Mucosa of rectum (tissue), 2 donors: ENCODE results near the gene TAMALIN.

Experiments used
- H3K27ac ChIP-seq, 2 donors: one replicate each; pipeline ENCODE4 v1.7.0; 2013; ENCODE audit warnings: inconsistent platforms in 2 of 2, low read depth in 2 of 2, low read length in 2 of 2
- H3K27me3 ChIP-seq, 2 donors: one replicate each; pipeline ENCODE4 v1.7.0; 2013; ENCODE audit warnings: low read length in 2 of 2; ENCODE audit not compliant: control insufficient read depth in 2 of 2, insufficient read depth in 2 of 2
- H3K36me3 ChIP-seq, 2 donors: one replicate each; pipeline ENCODE4 v1.7.0; 2013; ENCODE audit warnings: low read length in 2 of 2; ENCODE audit not compliant: control insufficient read depth in 2 of 2, insufficient read depth in 2 of 2
- H3K4me1 ChIP-seq, 2 donors: one replicate each; pipeline ENCODE4 v1.7.0; 2013; ENCODE audit warnings: low read length in 2 of 2, mild to moderate bottlenecking in 1 of 2; ENCODE audit not compliant: control insufficient read depth in 2 of 2, insufficient read depth in 2 of 2
- H3K4me3 ChIP-seq, 2 donors: one replicate each; pipeline ENCODE4 v1.7.0; 2013; ENCODE audit warnings: low read length in 2 of 2
- H3K9ac ChIP-seq, 2 donors: one replicate each; pipeline ENCODE4 v1.7.0; 2013; ENCODE audit warnings: low read length in 2 of 2, low read depth in 1 of 2, mild to moderate bottlenecking in 1 of 2
- H3K9me3 ChIP-seq, 2 donors: one replicate each; pipeline ENCODE4 v1.7.0; 2013; ENCODE audit warnings: low read length in 2 of 2; ENCODE audit not compliant: control insufficient read depth in 2 of 2
- donor health status: healthy.
- donor health status: Normal muscosa, but diverticular disease.

The TAMALIN gene

DNA sequence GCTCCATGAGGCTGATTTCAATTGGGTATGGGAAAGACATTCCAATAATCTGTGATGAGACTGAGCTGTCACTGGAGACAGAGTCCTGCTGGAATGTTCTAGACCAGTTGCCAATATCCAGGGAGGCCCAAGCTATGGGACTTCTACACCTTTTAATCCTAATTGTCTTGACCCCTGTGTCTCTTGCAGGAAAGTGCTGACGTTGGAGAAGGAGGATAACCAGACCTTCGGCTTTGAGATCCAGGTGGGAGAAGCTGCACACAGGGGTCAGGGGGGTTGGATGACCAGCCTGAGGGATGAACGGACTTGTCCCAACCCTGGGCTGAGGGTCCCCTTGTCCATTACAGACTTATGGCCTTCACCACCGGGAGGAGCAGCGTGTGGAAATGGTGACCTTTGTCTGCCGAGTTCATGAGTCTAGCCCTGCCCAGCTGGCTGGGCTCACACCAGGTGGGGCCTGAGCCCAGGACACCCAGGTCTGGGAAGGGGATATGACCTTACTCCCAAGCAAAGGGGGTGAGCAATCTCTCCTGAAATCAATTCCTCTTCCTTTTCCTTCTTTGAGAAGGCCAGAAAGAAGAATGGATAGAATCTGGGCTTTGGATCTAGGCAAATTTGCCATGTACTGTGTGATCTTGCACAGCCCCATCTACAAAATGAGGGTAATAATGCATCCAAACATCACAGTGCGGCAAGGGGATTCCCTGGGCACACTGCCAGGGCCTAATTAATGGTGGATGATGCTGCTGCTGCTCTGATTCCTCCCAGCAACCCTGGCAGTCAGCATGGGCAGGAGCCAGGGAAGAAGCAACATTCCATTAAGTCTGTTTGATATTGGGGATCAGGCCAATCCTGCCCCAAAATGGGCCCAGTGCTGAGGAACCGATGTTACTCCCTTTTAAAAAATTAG, 4.2 kb downstream of the TAMALIN start:
- no peaks in the 10 kb centered on the region for H3K9me3 ChIP-seq
- H3K9ac ChIP-seq, result peak overlapping the region in 1 of 2 donors; percentile 13
- H3K27me3 ChIP-seq, result peaks cover 4 to 8% of the 10 kb centered on the region in 2 donors
- H3K36me3 ChIP-seq, result peaks cover 3 to 5% of the 10 kb centered on the region in 2 donors
- H3K27ac ChIP-seq, result peak overlapping the region; percentile 77 to 79
- H3K4me3 ChIP-seq, result no peak overlapping the region
- H3K4me1 ChIP-seq, result peaks cover 10 to 21% of the 10 kb centered on the region in 2 donors

- Histone ChIP-seq H3K9ac (no peak overlapping the region), H3K4me1 (peaks cover 5 to 21% of the 10 kb centered on the region in 2 donors), H3K36me3 (peaks cover 3 to 5% of the 10 kb centered on the region in 2 donors), H3K9me3 (no peaks in the 10 kb centered on the region), H3K4me3 (no peak overlapping the region), H3K27ac (no peak overlapping the region), H3K27me3 (peaks cover 3 to 5% of the 10 kb centered on the region in 2 donors)
Observed at GRCh38 chr12:52011602-52012214, 5.0 kb downstream of the TAMALIN start.

DNA sequence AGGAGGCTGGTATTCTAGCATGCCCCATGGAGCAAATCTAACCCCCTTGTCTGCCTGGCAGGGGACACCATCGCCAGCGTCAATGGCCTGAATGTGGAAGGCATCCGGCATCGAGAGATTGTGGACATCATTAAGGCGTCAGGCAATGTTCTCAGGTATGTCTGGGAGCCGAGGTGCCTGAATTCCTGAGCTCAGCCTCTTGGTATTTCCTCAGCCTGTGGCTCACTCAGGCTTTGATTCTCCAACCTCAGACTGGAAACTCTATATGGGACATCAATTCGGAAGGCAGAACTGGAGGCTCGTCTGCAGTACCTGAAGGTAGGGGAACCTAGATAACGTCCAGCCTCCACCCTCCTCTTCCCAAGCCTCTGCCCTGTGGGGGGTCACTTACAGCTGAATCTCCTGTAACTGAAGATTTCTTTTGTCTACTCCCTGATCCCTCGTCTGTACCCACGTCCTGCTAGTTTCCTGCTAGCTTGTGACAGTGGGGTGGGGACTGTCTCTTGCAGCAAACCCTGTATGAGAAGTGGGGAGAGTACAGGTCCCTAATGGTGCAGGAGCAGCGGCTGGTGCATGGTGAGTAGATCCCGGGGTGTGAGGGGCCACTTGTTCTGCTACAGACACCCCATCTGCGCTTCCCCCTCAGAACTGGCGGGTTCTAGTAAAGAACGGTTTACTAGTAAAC, 7.0 kb downstream of the TAMALIN start:
- H3K4me3 ChIP-seq, result no peak overlapping the region
- H3K9ac ChIP-seq, result no peak overlapping the region
- no peak overlapping the region for H3K27ac ChIP-seq
- H3K27me3 ChIP-seq, result peaks cover 3 to 6% of the 10 kb centered on the region in 2 donors
- H3K9me3 ChIP-seq, result no peaks in the 10 kb centered on the region
- H3K4me1 ChIP-seq, result peaks cover 5 to 15% of the 10 kb centered on the region in 2 donors
- H3K36me3 ChIP-seq, result peaks cover 3 to 5% of the 10 kb centered on the region in 2 donors

GRCh38 chr12:52014567-52015530, 8.1 kb downstream of the TAMALIN start:
- no peak overlapping the region for H3K9ac ChIP-seq
- peaks cover 5 to 8% of the 10 kb centered on the region in 2 donors for H3K4me1 ChIP-seq
- H3K4me3 ChIP-seq, result no peak overlapping the region
- no peaks in the 10 kb centered on the region for H3K9me3 ChIP-seq
- peaks cover 6% of the 10 kb centered on the region in 2 donors for H3K27me3 ChIP-seq
- H3K36me3 ChIP-seq, result peaks cover 3 to 5% of the 10 kb centered on the region in 2 donors
- no peak overlapping the region for H3K27ac ChIP-seq

DNA sequence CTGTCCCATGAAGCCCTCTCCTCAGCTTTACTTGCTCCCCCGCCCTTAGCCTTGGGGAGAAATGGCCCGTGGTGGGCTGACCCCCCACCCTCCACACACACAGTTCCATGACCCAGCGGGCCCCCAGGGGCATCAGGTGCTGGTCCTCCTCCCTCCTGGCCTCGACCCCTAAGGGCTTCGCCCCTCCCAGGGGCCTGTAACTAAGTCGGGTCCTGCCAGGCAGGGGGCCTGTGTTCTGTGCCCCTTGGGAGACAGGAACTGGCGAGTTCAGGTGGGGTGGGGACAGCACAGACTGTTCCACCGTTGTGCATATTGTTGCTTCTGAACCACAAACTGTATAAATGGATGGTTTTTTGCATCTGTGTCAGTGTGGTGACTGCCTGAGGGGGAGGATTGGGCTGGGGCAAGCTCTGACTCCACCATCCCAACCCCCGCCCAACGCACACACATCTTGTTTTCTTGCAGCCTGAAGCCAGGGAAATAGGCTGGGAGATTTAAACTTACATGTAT, 8.8 kb downstream of the TAMALIN start:
- H3K9ac ChIP-seq, result no peak overlapping the region
- peaks cover 6 to 9% of the 10 kb centered on the region in 2 donors for H3K4me1 ChIP-seq
- H3K27me3 ChIP-seq, result peaks cover 6 to 8% of the 10 kb centered on the region in 2 donors
- peaks cover 3 to 5% of the 10 kb centered on the region in 2 donors for H3K36me3 ChIP-seq
- no peaks in the 10 kb centered on the region for H3K9me3 ChIP-seq
- H3K27ac ChIP-seq, result no peak overlapping the region
- no peak overlapping the region for H3K4me3 ChIP-seq

DNA sequence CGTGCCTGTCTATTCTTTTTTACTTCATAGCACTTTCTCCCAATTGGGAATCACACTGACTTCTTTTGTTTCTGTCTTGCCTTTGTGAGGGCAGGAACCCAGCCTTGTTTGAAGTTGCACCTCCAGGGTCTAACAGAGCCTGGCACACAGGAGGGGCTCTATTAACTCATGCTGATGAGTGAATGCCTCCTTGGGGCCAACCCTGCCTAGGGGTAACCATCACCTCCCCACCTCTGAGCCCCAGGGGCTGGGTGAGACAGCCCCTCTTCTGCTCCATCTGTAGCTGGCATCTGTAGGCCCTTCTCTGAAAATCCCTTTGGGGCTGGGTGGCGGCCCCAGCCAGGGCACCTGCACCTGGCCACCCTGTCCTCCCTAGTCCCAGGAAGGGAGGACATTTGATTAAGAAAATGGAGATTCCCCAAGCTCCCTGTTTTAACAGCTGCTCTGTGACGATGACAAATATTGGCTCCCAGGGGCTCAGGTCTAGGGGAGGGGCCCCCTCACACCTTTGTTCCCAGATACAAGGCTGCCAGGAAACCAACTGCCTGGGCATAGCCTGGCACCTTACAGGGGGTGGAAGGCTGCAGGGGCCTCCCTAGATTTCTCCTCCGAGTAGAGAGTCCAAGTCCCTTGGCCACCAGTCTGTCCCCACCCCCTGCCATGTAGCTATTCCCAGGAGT, 11.8 kb downstream of the TAMALIN start:
- Histone ChIP-seq H3K9ac (no peak overlapping the region), H3K9me3 (no peaks in the 10 kb centered on the region), H3K4me3 (no peak overlapping the region), H3K4me1 (peaks cover 8% of the 10 kb centered on the region in 2 donors), H3K27me3 (peaks cover 6 to 9% of the 10 kb centered on the region in 2 donors), H3K36me3 (peaks cover 2 to 3% of the 10 kb centered on the region in 2 donors), H3K27ac (no peak overlapping the region)

DNA sequence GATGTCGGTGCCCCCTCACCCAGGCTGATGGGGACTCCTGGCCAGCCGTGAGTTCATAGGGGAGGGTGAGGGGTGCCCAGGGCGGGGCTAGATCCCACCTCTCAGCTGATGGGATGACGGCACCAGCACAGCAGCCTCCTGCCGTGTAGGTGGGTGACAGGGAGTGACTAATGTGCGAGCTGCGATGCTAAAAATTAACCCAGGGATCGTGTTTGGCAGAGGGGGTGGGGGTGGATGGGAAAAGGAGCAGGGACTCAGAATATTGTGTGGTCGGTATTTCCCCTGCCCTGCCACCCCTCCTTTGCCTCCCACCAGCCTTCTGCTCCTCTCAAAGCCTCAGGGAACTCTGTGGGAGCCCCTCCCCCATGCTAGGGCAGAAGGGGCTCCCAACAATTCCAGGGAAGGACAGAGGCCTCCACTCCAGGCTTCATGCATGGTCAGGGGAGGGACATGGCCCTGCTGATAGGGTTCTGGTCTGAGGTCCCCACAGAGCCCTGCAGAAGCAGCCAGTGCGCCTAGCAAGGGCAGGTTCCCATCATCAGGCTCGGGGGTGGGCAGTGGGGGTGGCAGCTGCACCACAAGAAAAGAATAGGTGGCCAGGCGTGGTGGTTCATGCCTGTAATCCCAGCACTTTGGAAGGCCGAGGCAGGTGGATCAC, 12.5 kb downstream of the TAMALIN start:
- Histone ChIP-seq H3K9ac (no peak overlapping the region), H3K9me3 (no peaks in the 10 kb centered on the region), H3K36me3 (no peaks in the 10 kb centered on the region), H3K4me3 (no peak overlapping the region), H3K27ac (no peak overlapping the region), H3K27me3 (peaks cover 6 to 9% of the 10 kb centered on the region in 2 donors), H3K4me1 (peaks cover 13 to 14% of the 10 kb centered on the region in 2 donors)

DNA sequence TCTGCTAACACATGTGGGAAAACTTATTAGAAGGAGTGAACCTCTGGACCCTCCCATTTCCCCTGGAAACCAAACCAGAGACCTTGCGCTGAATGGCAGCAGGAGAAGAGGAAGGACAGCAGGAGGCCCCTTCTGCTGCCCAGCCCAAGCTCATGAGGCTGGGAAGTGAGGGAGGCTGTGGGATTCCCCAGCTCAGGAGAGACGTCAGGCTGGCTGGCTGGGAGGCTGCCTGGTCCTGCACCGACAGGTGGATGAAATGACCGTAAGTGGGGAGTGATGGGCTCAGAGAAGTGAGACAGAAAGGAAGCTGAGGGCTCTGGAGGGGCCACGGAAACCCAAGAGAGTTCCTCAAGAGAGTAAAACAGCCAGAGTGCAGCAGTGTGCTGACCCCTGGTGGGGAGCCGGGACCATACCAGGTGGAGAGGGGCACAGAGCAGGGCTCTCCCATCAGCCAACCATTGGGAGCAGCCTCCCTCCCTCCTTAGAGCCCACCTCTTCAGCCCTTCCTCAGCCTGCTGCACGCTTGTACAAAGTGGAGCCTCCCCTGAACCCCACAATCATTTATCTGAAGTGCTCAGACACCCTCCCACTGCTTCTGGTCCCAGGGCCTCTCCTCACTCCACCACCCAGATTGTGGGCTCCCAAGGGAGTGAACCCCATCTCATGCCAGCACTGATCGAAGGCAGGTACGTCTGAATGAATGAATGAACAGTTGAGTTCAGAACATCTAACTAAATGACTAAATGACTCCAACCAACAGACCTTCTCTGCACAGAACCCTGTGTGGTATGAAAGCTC, 14.0 kb downstream of the TAMALIN start:
- no peak overlapping the region for H3K27ac ChIP-seq
- peaks cover 25 to 26% of the 10 kb centered on the region in 2 donors for H3K4me1 ChIP-seq
- no peak overlapping the region for H3K4me3 ChIP-seq
- no peaks in the 10 kb centered on the region for H3K36me3 ChIP-seq
- H3K27me3 ChIP-seq, result peaks cover 5 to 6% of the 10 kb centered on the region in 2 donors
- no peak overlapping the region for H3K9ac ChIP-seq
- no peaks in the 10 kb centered on the region for H3K9me3 ChIP-seq
